Caco-2 (cell line): Measurements from ENCODE around the gene ANKRD16. TPM values are rescaled to one million over a fixed set of nuclear protein-coding genes. Genes with fewer than 3 reads are reported as not detected.
A peak's percentile ranks its signal among the peaks of the same experiment; 100 is the strongest.

ENCODE experiments used
- Bru-seq: library from RNA; stranded (reverse); fragments of 400-500 nt; gene quantifications from one replicate; lab custom pipeline; 2021; lab: Mats Ljungman, UMichigan
- BruChase-seq, 2 experiments: library from RNA; stranded (reverse); fragments of 400-500 nt; gene quantifications; one replicate each; lab custom pipeline; 2021; lab: Mats Ljungman, UMichigan
- BruUV-seq: library from RNA; stranded (reverse); fragments of 400-500 nt; replicated peaks from 2 replicates; lab custom pipeline; 2021; lab: Mats Ljungman, UMichigan
- CTCF ChIA-PET: fragments of 300-600 bp; sonication (Branson Sonifier 250); formaldehyde crosslinking; loops from one replicate; lab custom pipeline; 2022; ENCODE audit warnings: antibody characterized with exemption; lab: Charles Lee
- POLR2A ChIA-PET: fragments of 300-600 bp; sonication (Branson Sonifier 250); formaldehyde crosslinking; loops from one replicate; lab custom pipeline; 2022; ENCODE audit warnings: antibody characterized with exemption; lab: Charles Lee
- DNase-seq, 2 experiments: peaks; one replicate each; pipeline versions ENCODE4 v3.0.0 to v3.0.0-alpha.2; 2020 to 2022
- H3K27me3 ChIP-seq: replicated peaks from 2 replicates; pipeline ENCODE4 v1.6.0; 2011; ENCODE audit warnings: low read length; ENCODE audit not compliant: control insufficient read depth, insufficient read depth
- H3K36me3 ChIP-seq: 2 replicates; pipeline ENCODE4 v1.5.1; 2011; ENCODE audit warnings: low read length; ENCODE audit not compliant: control insufficient read depth, insufficient read depth
- H3K4me1 ChIP-seq: fragments of 250-450 bp; sonication (Bioruptor Pico); 2 replicates; pipeline ENCODE4 v1.5.1; 2020; ENCODE audit warnings: mild to moderate bottlenecking
- H3K4me3 ChIP-seq: 2 replicates; pipeline ENCODE4 v1.5.1; 2011; ENCODE audit warnings: low read depth, mild to moderate bottlenecking, control low read depth, low read length
- H3K9me3 ChIP-seq: fragments of 250-450 bp; sonication (Bioruptor Pico); 2 replicates; pipeline ENCODE4 v1.5.1; 2020; ENCODE audit warnings: mild to moderate bottlenecking, moderate library complexity
- H3K27ac Mint-ChIP-seq: one replicate; pipeline ENCODE4 v1.8.0; 2022; ENCODE audit warnings: mixed read lengths; ENCODE audit not compliant: unreplicated experiment
- H3K27me3 Mint-ChIP-seq: one replicate; pipeline ENCODE4 v1.8.0; 2022; ENCODE audit warnings: mixed read lengths; ENCODE audit not compliant: insufficient read depth, unreplicated experiment
- H3K36me3 Mint-ChIP-seq: one replicate; pipeline ENCODE4 v1.8.0; 2022; ENCODE audit warnings: mild to moderate bottlenecking, mixed read lengths; ENCODE audit not compliant: insufficient read depth, unreplicated experiment
- H3K4me1 Mint-ChIP-seq: one replicate; pipeline ENCODE4 v1.8.0; 2022; ENCODE audit warnings: low read depth, mixed read lengths; ENCODE audit not compliant: unreplicated experiment
- H3K4me3 Mint-ChIP-seq: one replicate; pipeline ENCODE4 v1.8.0; 2022; ENCODE audit warnings: mild to moderate bottlenecking, moderate library complexity, mixed read lengths; ENCODE audit not compliant: unreplicated experiment
- H3K9me3 Mint-ChIP-seq: one replicate; pipeline ENCODE4 v1.8.0; 2022; ENCODE audit warnings: mixed read lengths; ENCODE audit not compliant: unreplicated experiment
- CTCF ChIP-seq, 2 experiments: fragments of 200-600 bp in 1 of 2; IDR thresholded peaks; 1 replicate in 1 of 2; 2 replicates in 1 of 2; pipeline versions ENCODE4 v1.5.1 to v1.8.0; 2011 to 2022; ENCODE audit warnings: antibody characterized with exemption in 1 of 2, control low read depth in 1 of 2, inconsistent platforms in 1 of 2, low read depth in 1 of 2, low read length in 1 of 2, mild to moderate bottlenecking in 1 of 2, moderate library complexity in 1 of 2; ENCODE audit not compliant: insufficient read depth in 1 of 2, severe bottlenecking in 1 of 2, unreplicated experiment in 1 of 2
- intact Hi-C: fragments of 100-400 bp; cut with micrococcal nuclease; formaldehyde crosslinking; loops from one replicate; pipeline ENCODE4 v1.10.0; 2022; ENCODE audit not compliant: unreplicated experiment
- long read RNA-seq: library from polyadenylated mRNA; stranded (forward); transcript quantifications from one replicate; pipeline ENCODE4 v2.0.0, GENCODE V29; 2022
- total RNA-seq: library from RNA; stranded (reverse); gene quantifications from 2 replicates; pipeline ENCODE4 v1.2.3, GENCODE V29; 2022

The ANKRD16 gene
- total RNA-seq = 17.4 and 20.2 TPM in 2 replicates
- Bru-seq, nascent RNA = percentile 68 among the genes with signal in this experiment
- percentile 69 among the genes with signal in this experiment for BruChase-seq, experiment 1, labeled RNA remaining after a 2-hour chase
- percentile 64 among the genes with signal in this experiment for BruChase-seq, experiment 2, labeled RNA remaining after a 6-hour chase
- long read RNA-seq, transcript ANKRD16-202 (7 exons, 1,646 nt) = major isoform, 27 of 40 reads
- long read RNA-seq, partial matches to known transcripts = 2 of 40 reads
- long read RNA-seq, other reads (novel, unspliced or antisense) = 6 of 40 reads

DNA sequence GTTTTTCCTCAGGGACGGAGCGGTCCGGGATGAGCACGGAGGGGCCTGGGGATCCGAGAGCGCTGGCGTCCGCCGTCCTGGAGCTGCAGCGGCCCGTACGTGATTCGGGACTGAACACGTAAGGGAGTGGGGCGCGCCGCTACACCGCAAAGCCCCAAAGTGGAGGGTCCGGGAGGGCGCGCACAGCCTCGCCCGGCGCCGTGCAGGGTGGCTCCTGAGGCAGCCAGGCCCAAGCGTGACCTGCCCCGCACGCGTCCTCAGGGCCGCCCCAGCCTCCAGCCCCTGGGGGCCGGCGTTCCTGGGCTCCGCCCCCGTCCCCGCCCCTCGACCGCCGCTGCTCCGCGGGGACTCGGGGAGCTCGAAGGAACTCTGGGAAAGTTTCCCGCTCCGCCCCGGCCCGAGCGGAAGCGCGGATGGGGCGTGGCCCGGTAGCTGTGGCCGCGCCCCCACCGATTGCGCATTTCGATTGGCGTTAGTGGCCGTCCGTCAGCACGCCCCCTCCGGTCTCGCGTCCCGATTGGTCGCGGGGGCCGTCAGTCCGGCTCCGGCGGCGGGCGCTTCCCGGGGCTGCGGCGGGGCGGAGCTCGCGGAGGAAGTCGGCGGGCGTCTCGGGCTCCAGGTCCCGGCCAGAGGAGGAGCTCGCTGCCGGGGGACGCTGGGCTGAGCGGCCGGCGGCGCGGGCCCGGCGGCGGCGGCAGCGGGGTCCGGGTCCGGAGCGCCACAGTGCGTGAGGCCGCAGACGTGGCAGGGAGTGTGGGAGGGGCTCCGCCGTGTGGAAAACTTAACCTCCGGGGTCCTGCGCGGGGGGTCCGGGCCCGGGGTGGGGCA, at the start of gene ANKRD16, which contains the start of gene FBH1:
Gene ANKRD16 (minus strand): TSS at position 270 of the 828 bp plus-strand sequence. CDS start 539 bp downstream, outside the sequence.
Gene FBH1 (plus strand): TSS at position 620 of the 828 bp plus-strand sequence. CDS start 103 bp downstream, at position 723.
- Mint-ChIP-seq H3K27me3 (no peaks in the 10 kb centered on the region), H3K4me1 (peaks cover 27% of the 10 kb centered on the region), H3K36me3 (peaks cover 77% of the 10 kb centered on the region), H3K9me3 (no peaks in the 10 kb centered on the region), H3K27ac (peak within 1 kb of the TSS; percentile 83), H3K4me3 (peak within 1 kb of the TSS; percentile 85)
- Histone ChIP-seq H3K4me3 (peak within 1 kb of the TSS; percentile 93), H3K36me3 (peaks cover 1% of the 10 kb centered on the region; the same call in 1 of the 2 replicates), H3K9me3 (no peaks in the 10 kb centered on the region), H3K27me3 (no peaks in the 10 kb centered on the region), H3K4me1 (peaks cover 7% of the 10 kb centered on the region; the same call in 1 of the 2 replicates)
- POLR2A ChIA-PET = interaction anchor here (0.5 to 3.3 kb wide), 22 partner anchors 10 to 818 kb away, joined by 3 to 109 read pairs (median 4); partner anchors contain the start of genes GDI2, PFKFB3 and TASOR2
- no TSS peak for BruUV-seq
- DNase-seq = peak; percentile 99 to 100
- CTCF ChIA-PET = interaction anchor here (0.8 to 2.1 kb wide), 6 partner anchors 17 to 1075 kb away, joined by 3 to 9 read pairs (median 4); partner anchors contain the start of genes GDI2 and PFKFB3
- no peak for TF ChIP-seq CTCF (IDR thresholded peaks at IDR 0.05; ENCODE audit: insufficient read depth in 1 of 2, low read depth in 1 of 2, low read length in 1 of 2, severe bottlenecking in 1 of 2, unreplicated experiment in 1 of 2)
- intact Hi-C loops = loop anchor here (1.0 to 2.0 kb wide), 2 partner anchors 77 to 205 kb away; partner anchors contain the start of genes GDI2 and TASOR2

GRCh38 chr10:5938291-5938690, 48.6 kb upstream of the ANKRD16 start:
- intact Hi-C loops = no loop called here
- Mint-ChIP-seq H3K4me3 (no peak overlapping the region), H3K4me1 (peaks cover under 1% of the 10 kb centered on the region), H3K27ac (no peak overlapping the region), H3K27me3 (no peaks in the 10 kb centered on the region), H3K9me3 (no peaks in the 10 kb centered on the region), H3K36me3 (peaks cover 46% of the 10 kb centered on the region)
- no TSS peak for BruUV-seq
- no peak overlapping the region for H3K4me3 ChIP-seq
- H3K27me3 ChIP-seq = no peaks in the 10 kb centered on the region
- POLR2A ChIA-PET = no interaction called here
- DNase-seq = no peak
- peaks cover 4% of the 10 kb centered on the region; the same call in 1 of the 2 replicates for H3K36me3 ChIP-seq
- CTCF ChIA-PET = no interaction called here
- H3K9me3 ChIP-seq = no peaks in the 10 kb centered on the region
- no peak for TF ChIP-seq CTCF (IDR thresholded peaks at IDR 0.05; ENCODE audit: insufficient read depth in 1 of 2, low read depth in 1 of 2, low read length in 1 of 2, severe bottlenecking in 1 of 2, unreplicated experiment in 1 of 2)
- H3K4me1 ChIP-seq = no peaks in the 10 kb centered on the region

DNA sequence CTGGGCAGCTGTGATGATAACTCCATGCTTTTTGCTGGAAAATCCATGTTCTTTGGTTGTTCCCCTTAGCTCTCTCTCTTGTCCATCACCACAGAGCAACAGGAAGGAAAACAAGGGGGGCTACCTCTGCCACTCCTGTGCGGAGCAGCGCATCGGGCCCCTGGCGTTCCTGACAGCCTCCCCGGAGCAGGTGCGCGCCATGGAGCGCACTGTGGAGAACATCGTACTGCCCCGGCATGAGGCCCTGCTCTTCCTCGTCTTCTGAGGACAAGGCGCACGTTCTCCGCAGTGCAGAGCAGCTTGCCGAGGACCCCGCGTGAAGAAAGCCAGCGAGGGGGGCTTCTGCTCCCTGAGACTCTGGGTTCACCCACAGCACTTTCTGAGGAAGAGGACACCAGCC, 47.3 kb upstream of the ANKRD16 start:
- Mint-ChIP-seq H3K4me1 (no peaks in the 10 kb centered on the region), H3K27ac (no peak overlapping the region), H3K9me3 (no peaks in the 10 kb centered on the region), H3K4me3 (no peak overlapping the region), H3K36me3 (peaks cover 58% of the 10 kb centered on the region), H3K27me3 (no peaks in the 10 kb centered on the region)
- Histone ChIP-seq H3K27me3 (no peaks in the 10 kb centered on the region), H3K4me3 (no peak overlapping the region), H3K4me1 (no peaks in the 10 kb centered on the region), H3K36me3 (peaks cover 4% of the 10 kb centered on the region; the same call in 1 of the 2 replicates), H3K9me3 (no peaks in the 10 kb centered on the region)
- BruUV-seq = TSS peak; percentile 37
- no peak for TF ChIP-seq CTCF (IDR thresholded peaks at IDR 0.05; ENCODE audit: insufficient read depth in 1 of 2, low read depth in 1 of 2, low read length in 1 of 2, severe bottlenecking in 1 of 2, unreplicated experiment in 1 of 2)
- CTCF ChIA-PET = no interaction called here
- intact Hi-C loops = no loop called here
- POLR2A ChIA-PET = no interaction called here
- DNase-seq = no peak
